Measurements from ENCODE around the gene TBC1D10B. TPM values are rescaled to one million over a fixed set of nuclear protein-coding genes. Genes with fewer than 3 reads are reported as not detected.
A peak's percentile ranks its signal among the peaks of the same experiment; 100 is the strongest.

Gene TBC1D10B
- total RNA-seq, 2 experiments from 2014 or later, result 39.7 to 41.3 TPM

- no peak for TF ChIP-seq CTCF (IDR thresholded peaks at IDR 0.05)
- H3K27ac Mint-ChIP-seq, result peak overlapping the region; percentile 39
- H3K4me1 Mint-ChIP-seq (ENCODE audit: low read depth), result peaks cover 22% of the 10 kb centered on the region
- H3K9me3 Mint-ChIP-seq, result no peaks in the 10 kb centered on the region
- no peak overlapping the region for H3K4me3 Mint-ChIP-seq
- peaks cover 22% of the 10 kb centered on the region for H3K36me3 Mint-ChIP-seq (ENCODE audit: low read depth)
- ChIA-PET POLR2A (interaction anchor here (1.0 to 9.7 kb wide), 4 partner anchors 11 to 39 kb away, joined by 3 to 73 read pairs (median 4); partner anchors contain the start of gene TBC1D10B), CTCF (interaction anchor here (1.2 to 2.1 kb wide), 2 partner anchors 10 to 50 kb away, joined by 3 to 6 read pairs; no protein-coding TSS in a partner anchor)
- DNase-seq (no peak), ATAC-seq (no peak)
- intact Hi-C loops (cut with micrococcal nuclease), result no loop called here
- H3K27me3 Mint-ChIP-seq, result no peaks in the 10 kb centered on the region
Observed at GRCh38 chr16:30358990-30359870, 11.1 kb downstream of the TBC1D10B start.

GRCh38 chr16:30358577-30358936, 11.7 kb downstream of the TBC1D10B start:
- no peak overlapping the region for H3K4me3 Mint-ChIP-seq
- no peaks in the 10 kb centered on the region for H3K9me3 Mint-ChIP-seq
- intact Hi-C loops (cut with micrococcal nuclease), result no loop called here
- H3K27me3 Mint-ChIP-seq, result no peaks in the 10 kb centered on the region
- CTCF ChIA-PET, result interaction anchor here (0.5 to 2.1 kb wide), 2 partner anchors 10 to 21 kb away, joined by 3 to 6 read pairs; no protein-coding TSS in a partner anchor
- H3K4me1 Mint-ChIP-seq (ENCODE audit: low read depth), result peaks cover 28% of the 10 kb centered on the region
- H3K36me3 Mint-ChIP-seq (ENCODE audit: low read depth), result peaks cover 23% of the 10 kb centered on the region
- H3K27ac Mint-ChIP-seq, result no peak overlapping the region
- ATAC-seq, result no peak
- POLR2A ChIA-PET, result interaction anchor here (1.1 to 9.7 kb wide), 2 partner anchors 12 to 20 kb away, joined by 4 to 73 read pairs; partner anchors contain the start of gene TBC1D10B
- no peak for TF ChIP-seq CTCF (IDR thresholded peaks at IDR 0.05)
- no peak for DNase-seq

GRCh38 chr16:30357715-30358576, 12.3 kb downstream of the TBC1D10B start:
- Mint-ChIP-seq H3K27me3 (no peaks in the 10 kb centered on the region), H3K36me3 (ENCODE audit: low read depth) (peaks cover 22% of the 10 kb centered on the region), H3K4me3 (no peak overlapping the region), H3K27ac (peak overlapping the region; percentile 62), H3K4me1 (ENCODE audit: low read depth) (peaks cover 32% of the 10 kb centered on the region), H3K9me3 (no peaks in the 10 kb centered on the region)
- CTCF ChIA-PET, result interaction anchor here (0.5 to 2.1 kb wide), 2 partner anchors 11 to 21 kb away, joined by 3 to 6 read pairs; no protein-coding TSS in a partner anchor
- no peak for DNase-seq
- no peak for ATAC-seq
- no peak for TF ChIP-seq CTCF (IDR thresholded peaks at IDR 0.05)
- POLR2A ChIA-PET, result interaction anchor here (1.1 to 9.7 kb wide), 4 partner anchors 13 to 23 kb away, joined by 3 to 73 read pairs (median 4); partner anchors contain the start of gene TBC1D10B
- intact Hi-C loops (cut with micrococcal nuclease), result no loop called here

- H3K36me3 Mint-ChIP-seq (ENCODE audit: low read depth), result peaks cover 22% of the 10 kb centered on the region
- ATAC-seq (no peak), DNase-seq (no peak)
- TF ChIP-seq CTCF (IDR thresholded peaks at IDR 0.05), result no peak
- no peaks in the 10 kb centered on the region for H3K9me3 Mint-ChIP-seq
- H3K27ac Mint-ChIP-seq, result peak overlapping the region; percentile 62
- no peaks in the 10 kb centered on the region for H3K27me3 Mint-ChIP-seq
- POLR2A ChIA-PET, result interaction anchor here (1.2 to 9.7 kb wide), 6 partner anchors 9 to 39 kb away, joined by 3 to 73 read pairs (median 6); partner anchors contain the start of genes SEPTIN1, TBC1D10B and ZNF48
- peaks cover 33% of the 10 kb centered on the region for H3K4me1 Mint-ChIP-seq (ENCODE audit: low read depth)
- intact Hi-C loops (cut with micrococcal nuclease), result no loop called here
- CTCF ChIA-PET, result interaction anchor here (0.8 to 2.2 kb wide), 4 partner anchors 8 to 258 kb away, joined by 3 to 6 read pairs (median 3); no protein-coding TSS in a partner anchor
- no peak overlapping the region for H3K4me3 Mint-ChIP-seq
Observed at GRCh38 chr16:30357085-30357714, 13.1 kb downstream of the TBC1D10B start.

All from activated CD8-positive, alpha-beta T cell treated with anti-CD3 and anti-CD28 coated beads for 36 hours (primary cell).